Measurements from ENCODE around the gene ZNF574. TPM values are rescaled to one million over a fixed set of nuclear protein-coding genes. Genes with fewer than 3 reads are reported as not detected.

The ZNF574 gene
- total and polyA plus RNA-seq, 2 of the 8 experiments (the other 6 are each of a cell fraction or from before 2014, with no cell fraction given) = 27.0 to 38.8 TPM

- no peak overlapping the region for H4K8ac ChIP-seq (ENCODE audit: extremely low read depth, insufficient read depth, low read length)
- H2BK20ac ChIP-seq (ENCODE audit: low read length) = no peak overlapping the region
- H3K56ac ChIP-seq (replicated peaks; ENCODE audit: insufficient read length, low read depth, low read length) = no peak overlapping the region
- no peak overlapping the region for H2BK120ac ChIP-seq (replicated peaks; ENCODE audit: low read depth, low read length)
- no peaks in the 10 kb centered on the region for H3K79me1 ChIP-seq (ENCODE audit: low read depth, low read length)
- H3K23me2 ChIP-seq (ENCODE audit: low read depth, low read length) = no peaks in the 10 kb centered on the region
- H2BK5ac ChIP-seq (ENCODE audit: low read depth, low read length) = no peak overlapping the region
- H4K20me1 ChIP-seq (replicated peaks in 1 of 2; ENCODE audit: control insufficient read depth in 1 of 2, insufficient read depth in 2 of 2, low read length in 2 of 2) = no peaks in the 10 kb centered on the region
- no peaks in the 10 kb centered on the region for H3K9me3 ChIP-seq (ENCODE audit: insufficient read depth in 2 of 2, low read depth in 1 of 2, low read length in 1 of 2)
- no peak overlapping the region for H3K9ac ChIP-seq (replicated peaks in 1 of 4; ENCODE audit: extremely low read depth in 1 of 4, low read depth in 3 of 4, low read length in 3 of 4)
- H3K4me1 ChIP-seq (replicated peaks in 1 of 4; ENCODE audit: control insufficient read depth in 3 of 4, insufficient read depth in 4 of 4, low read length in 3 of 4) = peaks cover 0 to 9% (median 2%) of the 10 kb centered on the region in 4 experiments; a peak in 3 of 7 replicates
- no peaks in the 10 kb centered on the region for H3K79me2 ChIP-seq (ENCODE audit: control insufficient read depth in 1 of 2, insufficient read depth in 2 of 2, low read length in 2 of 2)
- no peak for FAIRE-seq
- H2BK12ac ChIP-seq (ENCODE audit: low read depth, low read length) = no peak overlapping the region
- H3K4ac ChIP-seq (replicated peaks; ENCODE audit: insufficient read length, low read depth, low read length) = no peak overlapping the region
- H3K18ac ChIP-seq (ENCODE audit: extremely low read depth, low read length) = no peak overlapping the region
- peaks cover 0 to 2% (median under 1%) of the 10 kb centered on the region in 4 experiments; a peak in 2 of 7 replicates for H3K27me3 ChIP-seq (replicated peaks in 1 of 4; ENCODE audit: control insufficient read depth in 3 of 4, extremely low read depth in 1 of 4, insufficient read depth in 3 of 4, low read length in 3 of 4)
- H2BK15ac ChIP-seq (ENCODE audit: low read length) = no peak overlapping the region
- WGBS, 2 experiments (ENCODE audit: extremely low coverage in 1 of 2, insufficient coverage in 1 of 2, insufficient read length in 1 of 2, insufficient replicate concordance in 2 of 2, low coverage in 1 of 2, low lambda C conversion rate in 2 of 2, missing lambda C conversion rate in 1 of 2) = 95% methylated on average over 13 of the region's 13 CpGs; no CpG with 5 or more reads in 1 of the 2 experiments
- H3K4me3 ChIP-seq (ENCODE audit: extremely low read depth in 1 of 4, insufficient read depth in 2 of 4, low read depth in 3 of 4, low read length in 4 of 4) = no peak overlapping the region
- DNase-seq (ENCODE audit: low read depth in 1 of 2, low spot score in 2 of 2) = no peak
- no peak overlapping the region for H3K4me2 ChIP-seq (ENCODE audit: insufficient read depth in 1 of 2, low read depth in 2 of 2, low read length in 2 of 2)
- POLR2A ChIA-PET (ENCODE audit: partially characterized antibody) = interaction anchor here (0.9 kb wide), 1 partner anchor 14 kb away, joined by 3 read pairs; the partner anchor contains the start of gene ZNF574
- no peak overlapping the region for H4K91ac ChIP-seq (replicated peaks; ENCODE audit: insufficient read length, low read length)
- H3K27ac ChIP-seq (ENCODE audit: low read depth, low read length) = no peak overlapping the region
- TF ChIP-seq EGR1 (IDR thresholded peaks at IDR 0.05; ENCODE audit: borderline replicate concordance, low read depth, low read length) = no peak
- TF ChIP-seq TAF1 (IDR thresholded peaks at IDR 0.05; ENCODE audit: low read depth, low read length) = no peak
- no peak for TF ChIP-seq TBP (IDR thresholded peaks at IDR 0.05; ENCODE audit: low read depth, low read length)
- no peak for TF ChIP-seq SAP30 (IDR thresholded peaks at IDR 0.05; ENCODE audit: insufficient read depth, insufficient replicate concordance, low read length)
- no peak for TF ChIP-seq RNF2 (IDR thresholded peaks at IDR 0.05; ENCODE audit: borderline replicate concordance, low read depth, low read length, missing control alignments, poor library complexity, severe bottlenecking)
- no peak for TF ChIP-seq ASH2L (IDR thresholded peaks at IDR 0.05; ENCODE audit: low read length)
- no peak for TF ChIP-seq SP1 (IDR thresholded peaks at IDR 0.05; ENCODE audit: low read depth, low read length)
- TF ChIP-seq SP4 (IDR thresholded peaks at IDR 0.05; ENCODE audit: low read length) = no peak
- H3K23ac ChIP-seq (ENCODE audit: insufficient read length) = no peak overlapping the region
- no peaks in the 10 kb centered on the region for H3K36me3 ChIP-seq (ENCODE audit: control insufficient read depth in 2 of 4, insufficient read depth in 4 of 4, low read length in 3 of 4)
- H2AFZ ChIP-seq (ENCODE audit: low read length) = no peak overlapping the region
- CTCF ChIA-PET (ENCODE audit: partially characterized antibody) = interaction anchor here (1.1 to 1.2 kb wide), 2 partner anchors 19 to 60 kb away, joined by 3 to 4 read pairs; no protein-coding TSS in a partner anchor
- H3K14ac ChIP-seq (ENCODE audit: insufficient read length) = no peak overlapping the region
- no peak overlapping the region for H2AK5ac ChIP-seq (ENCODE audit: low read depth, low read length)
- no peak overlapping the region for H4K5ac ChIP-seq (ENCODE audit: insufficient read length, low read depth, low read length)
These were observed 13.8 kb downstream of the ZNF574 start for GRCh38 chr19:42089772-42090171.
